Neural cell (in vitro differentiated cells): ENCODE measurements around the gene USP32. TPM values are rescaled to one million over a fixed set of nuclear protein-coding genes. Genes with fewer than 3 reads are reported as not detected.

Source experiments
- H2AFZ ChIP-seq: fragments of 200-600, 300-800 bp; sonication (generic), shearing (Covaris generic); 2 replicates; pipeline ENCODE4 v1.6.0; 2014; ENCODE audit warnings: low read depth, mild to moderate bottlenecking, antibody characterized with exemption, low read length, moderate library complexity
- H3F3A ChIP-seq: fragments of 200-600 bp; shearing (Covaris generic); 2 replicates; pipeline ENCODE4 v1.6.1; 2016; ENCODE audit warnings: mild to moderate bottlenecking, moderate library complexity, mixed read lengths, antibody characterized with exemption, low read length; ENCODE audit not compliant: insufficient read depth, poor library complexity, severe bottlenecking
- H3K27ac ChIP-seq: fragments of 200-600, 300-800 bp; sonication (generic), shearing (Covaris generic); 2 replicates; pipeline ENCODE4 v1.5.1; 2014; ENCODE audit warnings: mild to moderate bottlenecking, low read length, moderate library complexity
- H3K27me3 ChIP-seq: fragments of 300-800, 200-600 bp; sonication (generic), shearing (Covaris generic); 2 replicates; pipeline ENCODE4 v1.6.0; 2014; ENCODE audit warnings: mild to moderate bottlenecking, low read depth, low read length, moderate library complexity; ENCODE audit not compliant: insufficient read depth
- H3K36me3 ChIP-seq: fragments of 300-800, 200-600 bp; sonication (generic), shearing (Covaris generic); 2 replicates; pipeline ENCODE4 v1.5.1; 2014; ENCODE audit warnings: mild to moderate bottlenecking, antibody characterized with exemption, low read length, moderate library complexity; ENCODE audit not compliant: insufficient read depth
- H3K4me2 ChIP-seq: fragments of 300-800, 200-600 bp; sonication (generic), shearing (Covaris generic); 2 replicates; pipeline ENCODE4 v1.6.0; 2014; ENCODE audit warnings: mild to moderate bottlenecking, low read length
- H3K4me3 ChIP-seq: fragments of 300-800, 200-600 bp; sonication (generic), shearing (Covaris generic); 2 replicates; pipeline ENCODE4 v1.5.1; 2014; ENCODE audit warnings: mild to moderate bottlenecking, low read length, moderate library complexity
- H3K79me2 ChIP-seq: fragments of 200-600 bp; shearing (Covaris generic); replicated peaks from 2 replicates; pipeline ENCODE4 v1.6.0; 2014; ENCODE audit warnings: mild to moderate bottlenecking, low read length, moderate library complexity; ENCODE audit not compliant: insufficient read depth
- H3K9ac ChIP-seq: fragments of 300-800, 200-600 bp; sonication (generic), shearing (Covaris generic); 2 replicates; pipeline ENCODE4 v1.6.1; 2016; ENCODE audit warnings: mild to moderate bottlenecking, low read length, mixed read lengths
- H3K9me2 ChIP-seq: fragments of 200-600 bp; shearing (Covaris generic); 2 replicates; pipeline ENCODE4 v1.6.1; 2016; ENCODE audit warnings: mild to moderate bottlenecking, low read length, mixed read lengths; ENCODE audit not compliant: insufficient read depth
- H3K9me3 ChIP-seq: fragments of 200-600, 300-800 bp; sonication (generic), shearing (Covaris generic); 2 replicates; pipeline ENCODE4 v1.6.1; 2016; ENCODE audit warnings: mild to moderate bottlenecking, mixed run types, low read length, moderate library complexity, mixed read lengths
- H4K20me1 ChIP-seq: fragments of 200-600 bp; shearing (Covaris generic); 2 replicates; pipeline ENCODE4 v1.6.1; 2016; ENCODE audit warnings: mild to moderate bottlenecking, mixed run types; ENCODE audit not compliant: insufficient read depth
- EP300 ChIP-seq: fragments of 450-650 bp; conservative IDR thresholded peaks from 2 replicates; pipeline ENCODE4 v1.6.1; 2014; ENCODE audit warnings: antibody characterized with exemption, mild to moderate bottlenecking, moderate library complexity; ENCODE audit not compliant: poor library complexity, severe bottlenecking
- EZH2 ChIP-seq: fragments of 200-600, 300-800 bp; shearing (Covaris generic), sonication (generic); IDR thresholded peaks from 2 replicates; pipeline ENCODE4 v1.6.1; 2014; ENCODE audit warnings: antibody characterized with exemption, low read length, borderline replicate concordance, mild to moderate bottlenecking; ENCODE audit not compliant: insufficient read depth, poor library complexity, severe bottlenecking
- MXI1 ChIP-seq: fragments of 450-650 bp; conservative IDR thresholded peaks from 2 replicates; pipeline ENCODE4 v1.6.1; 2014; ENCODE audit warnings: antibody characterized with exemption, mild to moderate bottlenecking; ENCODE audit not compliant: poor library complexity, severe bottlenecking
- POLR2AphosphoS5 ChIP-seq: IDR thresholded peaks from 2 replicates; pipeline ENCODE4 v1.6.1; 2012
- RAD21 ChIP-seq: fragments of 450-650 bp; conservative IDR thresholded peaks from 2 replicates; pipeline ENCODE4 v1.6.1; 2014; ENCODE audit warnings: antibody characterized with exemption, mild to moderate bottlenecking, moderate library complexity
- SMC3 ChIP-seq: fragments of 450-650 bp; conservative IDR thresholded peaks from 2 replicates; pipeline ENCODE4 v1.6.1; 2014; ENCODE audit warnings: antibody characterized with exemption, mild to moderate bottlenecking, moderate library complexity; ENCODE audit not compliant: poor library complexity
- TAF1 ChIP-seq: IDR thresholded peaks from 2 replicates; pipeline ENCODE4 v1.6.1; 2012; ENCODE audit warnings: low read depth
- polyA plus RNA-seq: library from polyadenylated mRNA; depleted of rRNA; stranded (reverse); fragments of >200 nt; gene quantifications from 2 replicates; pipeline ENCODE4 v1.2.3, GENCODE V29; 2014
- TF ChIP-seq, protein P1 (sequence below): IDR thresholded peaks from 2 replicates; pipeline ENCODE4 v1.6.1; 2012; ENCODE audit warnings: borderline replicate concordance
- TF ChIP-seq, protein P2 (sequence below): fragments of 450-650 bp; IDR thresholded peaks from 2 replicates; pipeline ENCODE4 v1.5.1; 2014; ENCODE audit warnings: antibody characterized with exemption, mild to moderate bottlenecking, moderate library complexity; ENCODE audit not compliant: poor library complexity, severe bottlenecking

The USP32 gene
- polyA plus RNA-seq, 1 donor from 2014 or later: 25.7 TPM

DNA sequence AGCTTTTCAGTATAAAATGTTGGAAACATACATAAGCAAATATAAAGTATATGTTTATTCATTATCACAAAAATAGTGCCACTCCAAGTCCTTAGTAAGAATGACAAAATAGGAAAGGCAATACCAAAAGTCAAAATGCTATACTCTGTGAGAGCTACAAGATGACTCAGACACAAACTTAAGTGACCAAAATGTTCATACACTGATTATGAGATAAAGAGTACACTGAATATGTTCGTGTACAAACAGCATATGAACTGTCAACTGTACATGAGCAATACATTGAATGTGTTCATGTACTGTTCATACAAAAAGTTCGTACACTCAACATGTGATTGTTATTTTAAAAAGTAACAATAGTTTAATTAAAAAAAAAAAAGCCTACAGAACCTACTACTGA, 138.9 kb downstream of the USP32 start:
- Histone ChIP-seq H4K20me1 (no peaks in the 10 kb centered on the region), H3K27me3 (no peaks in the 10 kb centered on the region), H3K79me2 (no peaks in the 10 kb centered on the region), H3K9me3 (no peaks in the 10 kb centered on the region), H3K4me2 (no peak overlapping the region), H2AFZ (no peak overlapping the region), H3K9ac (no peak overlapping the region), H3K36me3 (peaks cover 3% of the 10 kb centered on the region), H3K27ac (no peak overlapping the region), H3F3A (no peaks in the 10 kb centered on the region), H3K9me2 (no peaks in the 10 kb centered on the region), H3K4me3 (no peak overlapping the region)
- TF ChIP-seq EP300 (no peak), RAD21 (no peak), MXI1 (no peak), SMC3 (no peak), POLR2AphosphoS5 (no peak), TAF1 (no peak), EZH2 (no peak)
- TF ChIP-seq, protein P1, sequence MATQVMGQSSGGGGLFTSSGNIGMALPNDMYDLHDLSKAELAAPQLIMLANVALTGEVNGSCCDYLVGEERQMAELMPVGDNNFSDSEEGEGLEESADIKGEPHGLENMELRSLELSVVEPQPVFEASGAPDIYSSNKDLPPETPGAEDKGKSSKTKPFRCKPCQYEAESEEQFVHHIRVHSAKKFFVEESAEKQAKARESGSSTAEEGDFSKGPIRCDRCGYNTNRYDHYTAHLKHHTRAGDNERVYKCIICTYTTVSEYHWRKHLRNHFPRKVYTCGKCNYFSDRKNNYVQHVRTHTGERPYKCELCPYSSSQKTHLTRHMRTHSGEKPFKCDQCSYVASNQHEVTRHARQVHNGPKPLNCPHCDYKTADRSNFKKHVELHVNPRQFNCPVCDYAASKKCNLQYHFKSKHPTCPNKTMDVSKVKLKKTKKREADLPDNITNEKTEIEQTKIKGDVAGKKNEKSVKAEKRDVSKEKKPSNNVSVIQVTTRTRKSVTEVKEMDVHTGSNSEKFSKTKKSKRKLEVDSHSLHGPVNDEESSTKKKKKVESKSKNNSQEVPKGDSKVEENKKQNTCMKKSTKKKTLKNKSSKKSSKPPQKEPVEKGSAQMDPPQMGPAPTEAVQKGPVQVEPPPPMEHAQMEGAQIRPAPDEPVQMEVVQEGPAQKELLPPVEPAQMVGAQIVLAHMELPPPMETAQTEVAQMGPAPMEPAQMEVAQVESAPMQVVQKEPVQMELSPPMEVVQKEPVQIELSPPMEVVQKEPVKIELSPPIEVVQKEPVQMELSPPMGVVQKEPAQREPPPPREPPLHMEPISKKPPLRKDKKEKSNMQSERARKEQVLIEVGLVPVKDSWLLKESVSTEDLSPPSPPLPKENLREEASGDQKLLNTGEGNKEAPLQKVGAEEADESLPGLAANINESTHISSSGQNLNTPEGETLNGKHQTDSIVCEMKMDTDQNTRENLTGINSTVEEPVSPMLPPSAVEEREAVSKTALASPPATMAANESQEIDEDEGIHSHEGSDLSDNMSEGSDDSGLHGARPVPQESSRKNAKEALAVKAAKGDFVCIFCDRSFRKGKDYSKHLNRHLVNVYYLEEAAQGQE: no peak
- TF ChIP-seq, protein P2, sequence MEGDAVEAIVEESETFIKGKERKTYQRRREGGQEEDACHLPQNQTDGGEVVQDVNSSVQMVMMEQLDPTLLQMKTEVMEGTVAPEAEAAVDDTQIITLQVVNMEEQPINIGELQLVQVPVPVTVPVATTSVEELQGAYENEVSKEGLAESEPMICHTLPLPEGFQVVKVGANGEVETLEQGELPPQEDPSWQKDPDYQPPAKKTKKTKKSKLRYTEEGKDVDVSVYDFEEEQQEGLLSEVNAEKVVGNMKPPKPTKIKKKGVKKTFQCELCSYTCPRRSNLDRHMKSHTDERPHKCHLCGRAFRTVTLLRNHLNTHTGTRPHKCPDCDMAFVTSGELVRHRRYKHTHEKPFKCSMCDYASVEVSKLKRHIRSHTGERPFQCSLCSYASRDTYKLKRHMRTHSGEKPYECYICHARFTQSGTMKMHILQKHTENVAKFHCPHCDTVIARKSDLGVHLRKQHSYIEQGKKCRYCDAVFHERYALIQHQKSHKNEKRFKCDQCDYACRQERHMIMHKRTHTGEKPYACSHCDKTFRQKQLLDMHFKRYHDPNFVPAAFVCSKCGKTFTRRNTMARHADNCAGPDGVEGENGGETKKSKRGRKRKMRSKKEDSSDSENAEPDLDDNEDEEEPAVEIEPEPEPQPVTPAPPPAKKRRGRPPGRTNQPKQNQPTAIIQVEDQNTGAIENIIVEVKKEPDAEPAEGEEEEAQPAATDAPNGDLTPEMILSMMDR: no peak

DNA sequence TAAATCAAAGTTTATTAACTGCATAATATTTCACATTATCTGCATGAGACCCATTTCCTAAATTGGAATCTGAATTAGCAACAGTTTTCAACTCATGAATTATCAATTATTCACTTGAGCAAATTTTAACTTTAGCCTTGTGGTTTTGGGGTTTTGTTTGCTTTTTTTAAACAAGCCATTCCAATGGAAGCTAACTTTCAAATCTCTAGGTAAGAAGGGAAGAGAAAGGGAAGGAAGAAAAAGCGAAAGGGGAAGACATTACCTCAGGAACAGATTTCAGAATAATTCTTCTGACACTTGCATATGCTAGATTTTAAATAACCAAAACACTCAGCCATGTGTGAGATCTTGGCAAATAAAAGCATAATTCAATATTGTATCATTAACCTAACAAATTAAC, 139.5 kb downstream of the USP32 start:
- TF ChIP-seq MXI1 (no peak), POLR2AphosphoS5 (no peak), EZH2 (no peak)
- Histone ChIP-seq H3K27ac (no peak overlapping the region), H3K9me3 (no peaks in the 10 kb centered on the region), H3K36me3 (peaks cover 3% of the 10 kb centered on the region), H3K4me2 (no peak overlapping the region), H3K9ac (no peak overlapping the region), H3K4me3 (no peak overlapping the region), H3K27me3 (no peaks in the 10 kb centered on the region), H3F3A (no peaks in the 10 kb centered on the region), H4K20me1 (no peaks in the 10 kb centered on the region), H3K79me2 (no peaks in the 10 kb centered on the region), H2AFZ (no peak overlapping the region), H3K9me2 (no peaks in the 10 kb centered on the region)
